Hepatocyte (in vitro differentiated cells): ENCODE measurements around the gene SHPK.

Experiments used
- EZH2 ChIP-seq: fragments of 200-600 bp; sonication (generic); IDR thresholded peaks from 2 replicates; pipeline ENCODE4 v1.6.1; 2016; ENCODE audit warnings: antibody characterized with exemption, mild to moderate bottlenecking, borderline replicate concordance
- TF ChIP-seq, protein P1 (sequence below): fragments of 200-600 bp; sonication (generic); IDR thresholded peaks from 2 replicates; pipeline ENCODE4 v1.5.1; 2016; ENCODE audit warnings: antibody characterized with exemption, mild to moderate bottlenecking; ENCODE audit not compliant: poor library complexity

DNA sequence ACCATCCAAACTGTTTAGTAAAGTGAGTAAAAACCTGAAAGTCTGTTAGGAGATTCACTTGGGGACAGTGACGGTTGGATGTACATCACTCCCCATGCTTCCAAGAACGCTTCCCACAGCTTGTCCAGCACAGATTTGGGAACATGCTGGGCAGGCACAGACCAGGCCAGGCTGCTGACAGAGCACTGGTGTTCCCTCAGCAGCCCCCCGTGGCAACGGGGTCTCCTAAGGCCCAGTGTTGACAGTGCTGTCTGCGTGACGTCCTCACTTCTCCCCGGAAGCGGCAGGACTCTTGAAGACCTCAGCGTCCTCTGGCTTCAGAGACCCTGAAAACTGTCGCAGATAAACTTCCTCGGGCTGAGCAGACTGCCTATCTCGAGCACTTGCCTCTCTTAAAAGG lies 69.5 kb downstream of the SHPK start:
- TF ChIP-seq EZH2: no peak
- TF ChIP-seq, protein P1, sequence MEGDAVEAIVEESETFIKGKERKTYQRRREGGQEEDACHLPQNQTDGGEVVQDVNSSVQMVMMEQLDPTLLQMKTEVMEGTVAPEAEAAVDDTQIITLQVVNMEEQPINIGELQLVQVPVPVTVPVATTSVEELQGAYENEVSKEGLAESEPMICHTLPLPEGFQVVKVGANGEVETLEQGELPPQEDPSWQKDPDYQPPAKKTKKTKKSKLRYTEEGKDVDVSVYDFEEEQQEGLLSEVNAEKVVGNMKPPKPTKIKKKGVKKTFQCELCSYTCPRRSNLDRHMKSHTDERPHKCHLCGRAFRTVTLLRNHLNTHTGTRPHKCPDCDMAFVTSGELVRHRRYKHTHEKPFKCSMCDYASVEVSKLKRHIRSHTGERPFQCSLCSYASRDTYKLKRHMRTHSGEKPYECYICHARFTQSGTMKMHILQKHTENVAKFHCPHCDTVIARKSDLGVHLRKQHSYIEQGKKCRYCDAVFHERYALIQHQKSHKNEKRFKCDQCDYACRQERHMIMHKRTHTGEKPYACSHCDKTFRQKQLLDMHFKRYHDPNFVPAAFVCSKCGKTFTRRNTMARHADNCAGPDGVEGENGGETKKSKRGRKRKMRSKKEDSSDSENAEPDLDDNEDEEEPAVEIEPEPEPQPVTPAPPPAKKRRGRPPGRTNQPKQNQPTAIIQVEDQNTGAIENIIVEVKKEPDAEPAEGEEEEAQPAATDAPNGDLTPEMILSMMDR: no peak
